Measurements from ENCODE around the gene CCR4.
"Not testable (repeated sequence)": the region's sequence is repeated elsewhere in the genome, so short reads cannot be mapped to it uniquely, and the experiment has no call there.

The CCR4 gene

GRCh38 chr3:32951410-32951811 lies at the start of gene CCR4:
CCR4 (plus strand) TSS chr3:32951644; CDS start chr3:32953423, 1,779 bp downstream.
- no peak for DNase-seq (ENCODE audit: low read depth)

GRCh38 chr3:32902887-32903371 lies 48.5 kb upstream of the CCR4 start:
- not testable (repeated sequence) for DNase-seq (ENCODE audit: low read depth)

GRCh38 chr3:32903953-32904352 lies 47.5 kb upstream of the CCR4 start:
- no peak for DNase-seq (ENCODE audit: low read depth)

GRCh38 chr3:32909999-32910398 lies 41.4 kb upstream of the CCR4 start:
- DNase-seq (ENCODE audit: low read depth), result no peak

- DNase-seq (ENCODE audit: low read depth), result peak; percentile 80
Observed at GRCh38 chr3:32910954-32911353, 40.5 kb upstream of the CCR4 start.

- no peak for DNase-seq (ENCODE audit: low read depth)
Observed at GRCh38 chr3:32912046-32912445, 39.4 kb upstream of the CCR4 start.

- peak; percentile 97 for DNase-seq (ENCODE audit: low read depth)
Observed at GRCh38 chr3:32913790-32914446, 37.5 kb upstream of the CCR4 start.

- no peak for DNase-seq (ENCODE audit: low read depth)
Observed at GRCh38 chr3:32919920-32920319, 31.5 kb upstream of the CCR4 start.

- DNase-seq (ENCODE audit: low read depth), result no peak
Observed at GRCh38 chr3:32922078-32922477, 29.4 kb upstream of the CCR4 start.

GRCh38 chr3:32930161-32930560 lies 21.3 kb upstream of the CCR4 start:
- DNase-seq (ENCODE audit: low read depth), result no peak

- DNase-seq (ENCODE audit: low read depth), result not testable (repeated sequence)
Observed at GRCh38 chr3:32931273-32931672, 20.2 kb upstream of the CCR4 start.

- DNase-seq (ENCODE audit: low read depth), result no peak
Observed at GRCh38 chr3:32934150-32934742, 17.2 kb upstream of the CCR4 start.

- DNase-seq (ENCODE audit: low read depth), result no peak
Observed at GRCh38 chr3:32937331-32937730, 14.1 kb upstream of the CCR4 start.

- DNase-seq (ENCODE audit: low read depth), result not testable (repeated sequence)
Observed at GRCh38 chr3:32939531-32940284, 11.7 kb upstream of the CCR4 start.

GRCh38 chr3:32940726-32941125 lies 10.7 kb upstream of the CCR4 start:
- no peak for DNase-seq (ENCODE audit: low read depth)

- DNase-seq (ENCODE audit: low read depth), result no peak
Observed at GRCh38 chr3:32945136-32945535, 6.3 kb upstream of the CCR4 start.

- DNase-seq (ENCODE audit: low read depth), result not testable (repeated sequence)
Observed at GRCh38 chr3:32945598-32945997, 5.8 kb upstream of the CCR4 start.

GRCh38 chr3:32946973-32947788 lies 4.3 kb upstream of the CCR4 start:
- no peak for DNase-seq (ENCODE audit: low read depth)

- DNase-seq (ENCODE audit: low read depth), result peak; percentile 60
Observed at GRCh38 chr3:32947789-32948238, 3.6 kb upstream of the CCR4 start.

- DNase-seq (ENCODE audit: low read depth), result no peak
Observed at GRCh38 chr3:32948625-32949445, 2.6 kb upstream of the CCR4 start.

- DNase-seq (ENCODE audit: low read depth), result no peak
Observed at GRCh38 chr3:32950516-32950915, 928 bp upstream of the CCR4 start.
